Measurements from ENCODE around the gene ZNF544.
"Not testable (repeated sequence)": the region's sequence is repeated elsewhere in the genome, so short reads cannot be mapped to it uniquely, and the experiment has no call there.

The ZNF544 gene

DNA sequence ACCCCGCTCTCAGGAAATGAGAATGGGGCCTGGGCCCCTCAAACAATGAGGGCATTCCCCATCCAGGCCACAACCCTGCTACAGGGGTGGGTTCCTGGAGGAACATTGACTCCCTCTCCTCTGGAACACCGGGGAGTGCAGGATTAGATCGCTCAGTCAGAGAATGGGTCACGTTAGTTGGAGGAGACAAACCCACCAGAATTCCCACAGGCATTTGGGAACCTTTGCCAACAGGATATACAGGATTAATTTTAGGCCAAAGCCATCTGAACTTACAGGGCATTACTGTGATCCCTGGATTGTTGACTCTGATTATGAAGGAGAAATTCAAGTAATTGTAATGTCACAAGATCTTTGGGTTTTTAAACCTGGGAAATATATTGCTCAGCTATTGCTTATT, 79.0 kb downstream of the ZNF544 start:
- WGBS, result 96% methylated on average over 4 of the region's 4 CpGs

DNA sequence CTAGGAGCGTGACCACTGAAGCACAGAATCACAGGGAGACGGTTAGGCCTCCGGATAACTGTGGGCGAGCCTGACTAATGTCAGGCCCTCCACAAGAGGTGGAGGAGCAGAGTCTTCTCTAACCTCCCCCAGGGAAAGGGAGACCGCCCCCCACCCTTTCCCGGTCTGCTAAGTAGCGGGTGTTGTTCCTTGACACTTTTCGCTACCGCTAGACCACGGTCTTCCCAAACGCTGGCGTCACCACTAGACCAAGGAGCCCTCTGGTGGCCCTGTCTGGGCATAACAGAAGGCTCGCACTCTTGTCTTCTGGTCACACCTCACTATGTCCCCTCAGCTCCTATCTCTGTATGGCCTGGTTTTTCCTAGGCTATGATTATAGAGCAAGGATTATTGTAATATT, 82.0 kb downstream of the ZNF544 start:
- not testable (repeated sequence) for H3K9ac ChIP-seq (ENCODE audit: low read length); H4K91ac ChIP-seq (ENCODE audit: low read length); H3K4me1 ChIP-seq (ENCODE audit: control insufficient read depth, insufficient read depth, low read depth, low read length); H3K27ac ChIP-seq (ENCODE audit: low read length, poor library complexity, severe bottlenecking); H3K14ac ChIP-seq (ENCODE audit: low read length in 2 of 2); H2BK15ac ChIP-seq (ENCODE audit: low read depth, poor library complexity, severe bottlenecking); H3K27me3 ChIP-seq (ENCODE audit: control insufficient read depth in 1 of 2, insufficient read depth in 1 of 2, low read length in 2 of 2); H3K4me3 ChIP-seq (ENCODE audit: insufficient read depth in 1 of 2, low read depth in 1 of 2, low read length in 2 of 2); H2BK5ac ChIP-seq (ENCODE audit: low read depth, low read length, poor library complexity, severe bottlenecking); H3K18ac ChIP-seq (ENCODE audit: low read depth in 1 of 2, low read length in 2 of 2); H3K4ac ChIP-seq (ENCODE audit: low read depth in 1 of 2, low read length in 2 of 2); H3K23ac ChIP-seq (ENCODE audit: low read length in 2 of 2); H2AK5ac ChIP-seq (ENCODE audit: low read length, severe bottlenecking); H2AFZ ChIP-seq (ENCODE audit: low read depth, low read length); H2BK12ac ChIP-seq (ENCODE audit: low read length in 2 of 2); H3K4me2 ChIP-seq (ENCODE audit: low read length, poor library complexity, severe bottlenecking); H4K8ac ChIP-seq (ENCODE audit: low read length); H2BK120ac ChIP-seq (ENCODE audit: low read depth, low read length); H3K9me3 ChIP-seq (ENCODE audit: control insufficient read depth, low read length)
- WGBS, result 81% methylated on average over 10 of the region's 13 CpGs
- DNase-seq, result peak; percentile 11
- H3K79me1 ChIP-seq (replicated peaks; ENCODE audit: low read length, poor library complexity, severe bottlenecking), result peaks cover 45% of the 10 kb centered on the region
- H3K36me3 ChIP-seq (ENCODE audit: control insufficient read depth in 1 of 2, insufficient read depth in 2 of 2, low read depth in 1 of 2, low read length in 2 of 2), result peaks cover 48 to 81% of the 10 kb centered on the region in 2 experiments

More for the DNA sequence above, 79.0 kb downstream of the ZNF544 start:
- H2BK12ac ChIP-seq (ENCODE audit: low read length in 2 of 2), result no peak overlapping the region
- no peak overlapping the region for H4K91ac ChIP-seq (ENCODE audit: low read length)
- H3K9me3 ChIP-seq (ENCODE audit: control insufficient read depth, low read length), result no peaks in the 10 kb centered on the region
- H2BK120ac ChIP-seq (ENCODE audit: low read depth, low read length), result no peak overlapping the region
- H3K4me3 ChIP-seq (ENCODE audit: insufficient read depth in 1 of 2, low read depth in 1 of 2, low read length in 2 of 2), result no peak overlapping the region
- H3K14ac ChIP-seq (ENCODE audit: low read length in 2 of 2), result no peak overlapping the region
- no peak overlapping the region for H2AFZ ChIP-seq (ENCODE audit: low read depth, low read length)
- peaks cover 40% of the 10 kb centered on the region for H3K79me1 ChIP-seq (replicated peaks; ENCODE audit: low read length, poor library complexity, severe bottlenecking)
- no peak for DNase-seq
- H3K4me2 ChIP-seq (ENCODE audit: low read length, poor library complexity, severe bottlenecking), result no peak overlapping the region
- no peak overlapping the region for H2AK5ac ChIP-seq (ENCODE audit: low read length, severe bottlenecking)
- no peaks in the 10 kb centered on the region for H3K27me3 ChIP-seq (ENCODE audit: control insufficient read depth in 1 of 2, insufficient read depth in 1 of 2, low read length in 2 of 2)
- peaks cover 31 to 56% of the 10 kb centered on the region in 2 experiments for H3K36me3 ChIP-seq (ENCODE audit: control insufficient read depth in 1 of 2, insufficient read depth in 2 of 2, low read depth in 1 of 2, low read length in 2 of 2)
- no peak overlapping the region for H2BK15ac ChIP-seq (ENCODE audit: low read depth, poor library complexity, severe bottlenecking)
- H4K8ac ChIP-seq (ENCODE audit: low read length), result no peak overlapping the region
- no peak overlapping the region for H3K23ac ChIP-seq (ENCODE audit: low read length in 2 of 2)
- H3K4ac ChIP-seq (ENCODE audit: low read depth in 1 of 2, low read length in 2 of 2), result no peak overlapping the region
- H3K18ac ChIP-seq (ENCODE audit: low read depth in 1 of 2, low read length in 2 of 2), result no peak overlapping the region
- H2BK5ac ChIP-seq (ENCODE audit: low read depth, low read length, poor library complexity, severe bottlenecking), result no peak overlapping the region
- H3K9ac ChIP-seq (ENCODE audit: low read length), result no peak overlapping the region
- peaks cover 3% of the 10 kb centered on the region for H3K4me1 ChIP-seq (ENCODE audit: control insufficient read depth, insufficient read depth, low read depth, low read length)
- H3K27ac ChIP-seq (ENCODE audit: low read length, poor library complexity, severe bottlenecking), result no peak overlapping the region

DNA sequence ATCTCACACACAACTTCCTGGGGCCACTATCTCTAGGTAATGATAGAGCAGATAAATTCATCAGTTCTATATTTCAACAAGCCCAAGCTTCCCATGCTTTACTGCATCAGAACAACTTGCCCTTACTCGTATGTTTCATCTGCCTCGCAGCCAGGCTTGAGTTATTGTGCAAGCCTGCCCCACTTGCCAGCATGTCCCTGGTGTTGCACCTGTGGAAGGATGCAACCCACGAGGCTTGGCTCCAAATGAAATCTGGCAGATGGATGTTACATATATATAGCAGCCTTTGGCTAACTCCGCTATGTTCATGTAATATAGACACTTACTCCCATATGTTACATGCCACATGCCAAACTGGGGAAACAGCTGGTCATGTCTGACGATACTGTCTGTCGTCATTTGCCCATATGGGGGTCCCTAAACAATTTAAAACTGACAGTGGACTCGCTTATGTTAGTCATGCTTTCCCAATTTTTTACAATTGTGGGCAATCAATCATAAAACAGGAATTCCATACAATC, 82.7 kb downstream of the ZNF544 start:
- no peak overlapping the region for H3K27ac ChIP-seq (ENCODE audit: low read length, poor library complexity, severe bottlenecking)
- no peak overlapping the region for H3K9ac ChIP-seq (ENCODE audit: low read length)
- H3K4me3 ChIP-seq (ENCODE audit: insufficient read depth in 1 of 2, low read depth in 1 of 2, low read length in 2 of 2), result no peak overlapping the region
- no peaks in the 10 kb centered on the region for H3K9me3 ChIP-seq (ENCODE audit: control insufficient read depth, low read length)
- no peak for DNase-seq
- no peak overlapping the region for H4K91ac ChIP-seq (ENCODE audit: low read length)
- no peak overlapping the region for H2BK120ac ChIP-seq (ENCODE audit: low read depth, low read length)
- H2AFZ ChIP-seq (ENCODE audit: low read depth, low read length), result no peak overlapping the region
- H3K36me3 ChIP-seq (ENCODE audit: control insufficient read depth in 1 of 2, insufficient read depth in 2 of 2, low read depth in 1 of 2, low read length in 2 of 2), result peaks cover 54 to 86% of the 10 kb centered on the region in 2 experiments
- WGBS, result 97% methylated on average over 7 of the region's 7 CpGs
- no peak overlapping the region for H2BK12ac ChIP-seq (ENCODE audit: low read length in 2 of 2)
- H3K14ac ChIP-seq (ENCODE audit: low read length in 2 of 2), result no peak overlapping the region
- H3K79me1 ChIP-seq (replicated peaks; ENCODE audit: low read length, poor library complexity, severe bottlenecking), result peaks cover 41% of the 10 kb centered on the region
- H2AK5ac ChIP-seq (ENCODE audit: low read length, severe bottlenecking), result no peak overlapping the region
- H3K4me1 ChIP-seq (ENCODE audit: control insufficient read depth, insufficient read depth, low read depth, low read length), result peaks cover 1% of the 10 kb centered on the region
- H4K8ac ChIP-seq (ENCODE audit: low read length), result no peak overlapping the region
- H3K23ac ChIP-seq (ENCODE audit: low read length in 2 of 2), result no peak overlapping the region
- no peak overlapping the region for H3K4ac ChIP-seq (ENCODE audit: low read depth in 1 of 2, low read length in 2 of 2)
- H3K18ac ChIP-seq (ENCODE audit: low read depth in 1 of 2, low read length in 2 of 2), result no peak overlapping the region
- no peak overlapping the region for H2BK15ac ChIP-seq (ENCODE audit: low read depth, poor library complexity, severe bottlenecking)
- H2BK5ac ChIP-seq (ENCODE audit: low read depth, low read length, poor library complexity, severe bottlenecking), result no peak overlapping the region
- no peaks in the 10 kb centered on the region for H3K27me3 ChIP-seq (ENCODE audit: control insufficient read depth in 1 of 2, insufficient read depth in 1 of 2, low read length in 2 of 2)
- no peak overlapping the region for H3K4me2 ChIP-seq (ENCODE audit: low read length, poor library complexity, severe bottlenecking)

Measured in mesenchymal stem cell (in vitro differentiated cells and primary cell).